H9 (cell line): Measurements from ENCODE around the gene HSD11B1L. TPM values are rescaled to one million over a fixed set of nuclear protein-coding genes. Genes with fewer than 3 reads are reported as not detected.

ENCODE experiments used
- DNase-seq: peaks from one replicate; pipeline ENCODE4 v3.0.0-alpha.2; 2017
- H2AFZ ChIP-seq: one replicate; pipeline ENCODE4 v1.6.1; 2013; ENCODE audit warnings: mild to moderate bottlenecking, low read length, control low read depth, moderate library complexity
- H2AK5ac ChIP-seq: 2 replicates; pipeline ENCODE4 v1.6.1; 2013; ENCODE audit warnings: low read length, control low read depth, mixed read lengths; ENCODE audit not compliant: insufficient read length
- H2BK120ac ChIP-seq: one replicate; pipeline ENCODE4 v1.6.1; 2013; ENCODE audit warnings: low read depth, mild to moderate bottlenecking, low read length, control low read depth, inconsistent platforms; ENCODE audit not compliant: poor library complexity, severe bottlenecking
- H2BK12ac ChIP-seq: 2 replicates; pipeline ENCODE4 v1.6.1; 2013; ENCODE audit warnings: low read length, control low read depth, mixed read lengths, low read depth; ENCODE audit not compliant: insufficient read length
- H2BK15ac ChIP-seq: 2 replicates; pipeline ENCODE4 v1.6.1; 2013; ENCODE audit warnings: low read depth, low read length, control low read depth
- H2BK20ac ChIP-seq: one replicate; pipeline ENCODE4 v1.6.1; 2013; ENCODE audit warnings: low read depth, mild to moderate bottlenecking, low read length, control low read depth, inconsistent platforms; ENCODE audit not compliant: poor library complexity, severe bottlenecking
- H2BK5ac ChIP-seq: 2 replicates; pipeline ENCODE4 v1.6.1; 2013; ENCODE audit warnings: low read length, control low read depth, mixed read lengths; ENCODE audit not compliant: insufficient read length
- H3K14ac ChIP-seq: 2 replicates; pipeline ENCODE4 v1.6.1; 2013; ENCODE audit warnings: low read length, control low read depth; ENCODE audit not compliant: insufficient read depth
- H3K18ac ChIP-seq: 2 replicates; pipeline ENCODE4 v1.6.1; 2013; ENCODE audit warnings: low read depth, mild to moderate bottlenecking, mixed read lengths, low read length, control low read depth; ENCODE audit not compliant: insufficient read length
- H3K23ac ChIP-seq: 2 replicates; pipeline ENCODE4 v1.6.1; 2013; ENCODE audit warnings: low read length, control low read depth, mixed read lengths, low read depth; ENCODE audit not compliant: insufficient read length
- H3K23me2 ChIP-seq: 2 replicates; pipeline ENCODE4 v1.6.1; 2013; ENCODE audit warnings: low read depth, mild to moderate bottlenecking, mixed read lengths, low read length, control low read depth; ENCODE audit not compliant: insufficient read length, poor library complexity, severe bottlenecking
- H3K27ac ChIP-seq: 2 replicates; pipeline ENCODE4 v1.5.1; 2013; ENCODE audit warnings: low read length, control low read depth, mixed read lengths, low read depth; ENCODE audit not compliant: insufficient read length
- H3K27me3 ChIP-seq: 2 replicates; pipeline ENCODE4 v1.6.1; 2013; ENCODE audit warnings: low read length, control low read depth, inconsistent platforms; ENCODE audit not compliant: insufficient read depth
- H3K4ac ChIP-seq: 2 replicates; pipeline ENCODE4 v1.6.1; 2013; ENCODE audit warnings: low read depth, mild to moderate bottlenecking, control low read depth, inconsistent platforms, low read length, moderate library complexity
- H3K4me1 ChIP-seq: 2 replicates; pipeline ENCODE4 v1.6.1; 2013; ENCODE audit warnings: low read length, control low read depth, inconsistent platforms; ENCODE audit not compliant: insufficient read depth
- H3K4me2 ChIP-seq: 2 replicates; pipeline ENCODE4 v1.6.1; 2013; ENCODE audit warnings: low read length, control low read depth, mixed read lengths; ENCODE audit not compliant: insufficient read length, insufficient read depth
- H3K56ac ChIP-seq: 2 replicates; pipeline ENCODE4 v1.6.1; 2013; ENCODE audit warnings: low read depth, mild to moderate bottlenecking, mixed read lengths, low read length, control low read depth; ENCODE audit not compliant: insufficient read length
- H3K79me1 ChIP-seq: 2 replicates; pipeline ENCODE4 v1.6.1; 2013; ENCODE audit warnings: low read depth, mild to moderate bottlenecking, moderate library complexity, low read length, control low read depth, inconsistent platforms; ENCODE audit not compliant: insufficient read depth, poor library complexity, severe bottlenecking
- H3K79me2 ChIP-seq: 2 replicates; pipeline ENCODE4 v1.6.1; 2013; ENCODE audit warnings: low read length, control low read depth, inconsistent platforms; ENCODE audit not compliant: insufficient read depth
- H3K9ac ChIP-seq: 2 replicates; pipeline ENCODE4 v1.6.1; 2013; ENCODE audit warnings: low read length, control low read depth, mixed read lengths; ENCODE audit not compliant: insufficient read length; ENCODE audit errors: extremely low read depth
- H3K9me3 ChIP-seq: one replicate; pipeline ENCODE4 v1.6.1; 2013; ENCODE audit warnings: low read depth, low read length, inconsistent platforms; ENCODE audit not compliant: control insufficient read depth
- H3T11ph ChIP-seq: one replicate; pipeline ENCODE4 v1.6.1; 2013; ENCODE audit warnings: mild to moderate bottlenecking, low read length, control low read depth, inconsistent platforms
- H4K20me1 ChIP-seq: one replicate; pipeline ENCODE4 v1.6.1; 2013; ENCODE audit not compliant: control insufficient read depth, insufficient read length, insufficient read depth
- H4K5ac ChIP-seq: 2 replicates; pipeline ENCODE4 v1.6.1; 2013; ENCODE audit warnings: low read depth, mild to moderate bottlenecking, mixed read lengths, low read length, control low read depth; ENCODE audit not compliant: insufficient read length
- H4K8ac ChIP-seq: replicated peaks from 2 replicates; pipeline ENCODE4 v1.6.1; 2013; ENCODE audit warnings: low read length, control low read depth, mixed read lengths, low read depth; ENCODE audit not compliant: insufficient read length
- H4K91ac ChIP-seq: 2 replicates; pipeline ENCODE4 v1.6.1; 2013; ENCODE audit warnings: low read depth, mild to moderate bottlenecking, moderate library complexity, mixed read lengths, low read length, control low read depth; ENCODE audit not compliant: insufficient read length
- H3K27ac Mint-ChIP-seq, 3 experiments: 2 replicates in 2 of 3; 3 replicates in 1 of 3; pipeline ENCODE4 v1.8.0; 2020 to 2021; ENCODE audit warnings: mixed read lengths in 3 of 3, mild to moderate bottlenecking in 1 of 3, moderate library complexity in 1 of 3
- H3K27me3 Mint-ChIP-seq: 2 replicates; pipeline ENCODE4 v1.8.0; 2021; ENCODE audit warnings: low read depth, mild to moderate bottlenecking, moderate library complexity, mixed read lengths
- H3K36me3 Mint-ChIP-seq, 3 experiments: 2 replicates in 2 of 3; 3 replicates in 1 of 3; pipeline ENCODE4 v1.8.0; 2020 to 2021; ENCODE audit warnings: low read depth in 3 of 3, mixed read lengths in 3 of 3; ENCODE audit not compliant: insufficient read depth in 1 of 3
- H3K4me1 Mint-ChIP-seq, 2 experiments: 2 replicates each; pipeline ENCODE4 v1.8.0; 2020; ENCODE audit warnings: mixed read lengths in 2 of 2
- H3K4me3 Mint-ChIP-seq, 2 experiments: 2 replicates in 1 of 2; 3 replicates in 1 of 2; pipeline ENCODE4 v1.8.0; 2020 to 2021; ENCODE audit warnings: mild to moderate bottlenecking in 2 of 2, mixed read lengths in 2 of 2, moderate library complexity in 1 of 2
- H3K9me3 Mint-ChIP-seq, 2 experiments: 2 replicates in 1 of 2; 3 replicates in 1 of 2; pipeline ENCODE4 v1.8.0; 2020; ENCODE audit warnings: mild to moderate bottlenecking in 2 of 2, mixed read lengths in 2 of 2, moderate library complexity in 1 of 2
- WGBS: extraction: QIAGEN DNeasy Blood & Tissue Kit; methylation state at CpG from one replicate; pipeline ENCODE4 v1.1.7; 2013; ENCODE audit warnings: missing lambda C conversion rate, low lambda C conversion rate, mixed read lengths; ENCODE audit not compliant: insufficient read length; ENCODE audit errors: extremely low coverage; 5-methylcytosine and 5-hydroxymethylcytosine counted together
- total RNA-seq: library from RNA; stranded (reverse); gene quantifications from 2 replicates; pipeline ENCODE4 v1.2.1, GENCODE V29; 2021
- TF ChIP-seq, protein P1 (sequence below): fragments of 200-600 bp; sonication (generic); conservative IDR thresholded peaks from 3 replicates; pipeline ENCODE4 v1.8.0; 2021; ENCODE audit warnings: antibody characterized with exemption, mild to moderate bottlenecking

The HSD11B1L gene
- total RNA-seq, 1 experiment from 2014 or later = 9.3 TPM

DNA sequence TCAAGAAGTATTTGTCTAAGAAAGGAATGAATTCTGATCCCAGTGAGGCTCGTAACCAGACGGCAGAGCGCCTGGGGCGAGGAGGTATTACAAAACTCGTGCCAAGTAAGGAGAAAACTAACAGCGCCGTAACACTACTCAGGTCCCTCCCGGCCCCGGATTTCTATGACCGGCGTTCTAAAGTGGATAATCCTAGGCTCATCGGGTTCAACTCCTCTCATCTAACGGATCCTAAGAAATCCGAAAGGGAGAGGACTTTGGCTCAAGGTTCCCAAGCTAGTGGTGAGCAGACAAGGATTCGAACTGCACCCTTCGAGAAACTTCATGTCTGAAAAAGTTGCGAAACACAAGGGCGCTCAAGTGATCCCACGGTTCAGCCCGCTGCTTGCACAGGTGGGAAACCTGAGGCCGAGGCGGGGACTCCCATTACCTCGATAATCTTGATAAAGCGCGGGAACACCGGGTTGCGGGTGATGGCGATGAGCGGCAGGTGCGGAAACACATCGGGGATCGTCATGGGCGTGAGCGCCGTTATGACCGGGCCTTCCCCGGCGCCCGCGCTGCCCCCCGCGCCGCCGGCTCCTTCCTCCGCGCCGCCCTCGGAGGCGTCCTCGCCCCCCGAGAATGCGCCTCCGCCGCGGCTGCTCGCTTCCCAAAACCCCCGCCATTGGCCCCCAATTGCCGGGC, 38.6 kb downstream of the HSD11B1L start:
- TF ChIP-seq, protein P1, sequence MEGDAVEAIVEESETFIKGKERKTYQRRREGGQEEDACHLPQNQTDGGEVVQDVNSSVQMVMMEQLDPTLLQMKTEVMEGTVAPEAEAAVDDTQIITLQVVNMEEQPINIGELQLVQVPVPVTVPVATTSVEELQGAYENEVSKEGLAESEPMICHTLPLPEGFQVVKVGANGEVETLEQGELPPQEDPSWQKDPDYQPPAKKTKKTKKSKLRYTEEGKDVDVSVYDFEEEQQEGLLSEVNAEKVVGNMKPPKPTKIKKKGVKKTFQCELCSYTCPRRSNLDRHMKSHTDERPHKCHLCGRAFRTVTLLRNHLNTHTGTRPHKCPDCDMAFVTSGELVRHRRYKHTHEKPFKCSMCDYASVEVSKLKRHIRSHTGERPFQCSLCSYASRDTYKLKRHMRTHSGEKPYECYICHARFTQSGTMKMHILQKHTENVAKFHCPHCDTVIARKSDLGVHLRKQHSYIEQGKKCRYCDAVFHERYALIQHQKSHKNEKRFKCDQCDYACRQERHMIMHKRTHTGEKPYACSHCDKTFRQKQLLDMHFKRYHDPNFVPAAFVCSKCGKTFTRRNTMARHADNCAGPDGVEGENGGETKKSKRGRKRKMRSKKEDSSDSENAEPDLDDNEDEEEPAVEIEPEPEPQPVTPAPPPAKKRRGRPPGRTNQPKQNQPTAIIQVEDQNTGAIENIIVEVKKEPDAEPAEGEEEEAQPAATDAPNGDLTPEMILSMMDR = no peak
- no peak overlapping the region for H2BK20ac ChIP-seq
- H3K4me1 ChIP-seq = no peaks in the 10 kb centered on the region
- peak overlapping the region; percentile 51 for H3K18ac ChIP-seq
- no peak overlapping the region for H4K8ac ChIP-seq
- no peaks in the 10 kb centered on the region for H3K27me3 ChIP-seq
- peak overlapping the region; percentile 16; the same call in 1 of the 2 replicates for H3K4ac ChIP-seq
- no peak overlapping the region for H2BK5ac ChIP-seq
- no peak overlapping the region for H2BK12ac ChIP-seq
- H4K5ac ChIP-seq = no peak overlapping the region
- peaks cover 31% of the 10 kb centered on the region for H3K79me2 ChIP-seq
- no peaks in the 10 kb centered on the region for H4K20me1 ChIP-seq
- no peak overlapping the region for H2AFZ ChIP-seq
- no peaks in the 10 kb centered on the region for H3K9me3 ChIP-seq
- H3K56ac ChIP-seq = no peak overlapping the region
- peaks cover 9% of the 10 kb centered on the region for H3K23me2 ChIP-seq
- H3K9ac ChIP-seq = peak overlapping the region; percentile 81
- no peak overlapping the region for H4K91ac ChIP-seq
- peak overlapping the region; percentile 91 to 98 for H3K4me3 Mint-ChIP-seq
- no peak overlapping the region for H2AK5ac ChIP-seq
- no peak overlapping the region for H3K27ac ChIP-seq
- H3K27me3 Mint-ChIP-seq = no peaks in the 10 kb centered on the region; the same call in 1 of the 2 replicates
- no peak for DNase-seq
- H3K9me3 Mint-ChIP-seq = no peaks in the 10 kb centered on the region; a peak in 2 of 5 replicates
- H3K23ac ChIP-seq = no peak overlapping the region
- H3K27ac Mint-ChIP-seq = peak overlapping the region; percentile 78 to 97 (median 95)
- H3T11ph ChIP-seq = no peak overlapping the region
- H3K14ac ChIP-seq = peak overlapping the region; percentile 76; the same call in 1 of the 2 replicates
- H3K4me1 Mint-ChIP-seq = peaks cover 16 to 18% of the 10 kb centered on the region in 2 experiments
- H3K4me2 ChIP-seq = peak overlapping the region; percentile 90
- H2BK15ac ChIP-seq = no peak overlapping the region
- H3K36me3 Mint-ChIP-seq = peaks cover 13 to 25% (median 15%) of the 10 kb centered on the region in 3 experiments
- H2BK120ac ChIP-seq = peak overlapping the region; percentile 74
- no CpG with 5 or more reads among the region's 58 CpGs for WGBS
- peaks cover 4% of the 10 kb centered on the region for H3K79me1 ChIP-seq
